ENCODE measurements around the gene ZCCHC24.

ZCCHC24 gene

DNA sequence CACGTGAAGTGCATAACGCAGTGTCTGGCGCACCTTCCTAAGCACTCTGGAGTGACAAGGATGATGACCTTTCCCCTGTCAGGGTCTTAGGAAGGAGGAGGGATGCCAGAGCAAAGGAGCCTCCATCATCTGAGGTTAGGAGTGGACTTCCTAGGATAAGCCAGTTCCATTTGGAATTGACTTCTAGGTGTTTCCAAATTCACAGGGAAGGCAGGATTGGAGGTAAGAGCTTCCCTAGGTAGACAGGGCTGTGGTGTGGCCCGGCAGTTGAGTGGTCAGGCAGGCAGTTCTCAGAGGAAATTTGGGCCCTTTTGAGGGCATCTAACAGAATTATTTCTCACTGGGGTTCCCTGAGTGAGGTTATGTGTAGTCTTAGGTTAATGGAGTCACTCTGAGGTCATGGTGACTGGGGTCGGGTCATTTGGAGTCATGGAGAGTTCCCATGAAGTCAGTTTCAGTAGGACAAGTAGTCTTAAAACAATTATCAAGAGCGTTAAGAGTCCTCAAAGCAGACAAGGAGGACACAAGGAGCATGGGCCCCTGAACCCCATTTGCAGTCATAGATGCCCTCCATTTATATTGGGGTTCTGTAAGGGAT, 89.9 kb downstream of the ZCCHC24 start:
- DNase-seq = no peak

GRCh38 chr10:79354615-79355014, 90.8 kb downstream of the ZCCHC24 start:
- no peak for DNase-seq

- no peak for DNase-seq
Measured at GRCh38 chr10:79354141-79354540, 91.3 kb downstream of the ZCCHC24 start.

DNA sequence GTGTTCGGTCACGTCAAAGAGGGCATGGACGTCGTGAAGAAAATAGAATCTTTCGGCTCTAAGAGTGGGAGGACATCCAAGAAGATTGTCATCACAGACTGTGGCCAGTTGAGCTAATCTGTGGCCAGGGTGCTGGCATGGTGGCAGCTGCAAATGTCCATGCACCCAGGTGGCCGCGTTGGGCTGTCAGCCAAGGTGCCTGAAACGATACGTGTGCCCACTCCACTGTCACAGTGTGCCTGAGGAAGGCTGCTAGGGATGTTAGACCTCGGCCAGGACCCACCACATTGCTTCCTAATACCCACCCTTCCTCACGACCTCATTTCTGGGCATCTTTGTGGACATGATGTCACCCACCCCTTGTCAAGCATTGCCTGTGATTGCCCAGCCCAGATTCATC, 91.7 kb downstream of the ZCCHC24 start:
- DNase-seq = no peak

GRCh38 chr10:79353000-79353406, 92.4 kb downstream of the ZCCHC24 start:
- DNase-seq = no peak

DNA sequence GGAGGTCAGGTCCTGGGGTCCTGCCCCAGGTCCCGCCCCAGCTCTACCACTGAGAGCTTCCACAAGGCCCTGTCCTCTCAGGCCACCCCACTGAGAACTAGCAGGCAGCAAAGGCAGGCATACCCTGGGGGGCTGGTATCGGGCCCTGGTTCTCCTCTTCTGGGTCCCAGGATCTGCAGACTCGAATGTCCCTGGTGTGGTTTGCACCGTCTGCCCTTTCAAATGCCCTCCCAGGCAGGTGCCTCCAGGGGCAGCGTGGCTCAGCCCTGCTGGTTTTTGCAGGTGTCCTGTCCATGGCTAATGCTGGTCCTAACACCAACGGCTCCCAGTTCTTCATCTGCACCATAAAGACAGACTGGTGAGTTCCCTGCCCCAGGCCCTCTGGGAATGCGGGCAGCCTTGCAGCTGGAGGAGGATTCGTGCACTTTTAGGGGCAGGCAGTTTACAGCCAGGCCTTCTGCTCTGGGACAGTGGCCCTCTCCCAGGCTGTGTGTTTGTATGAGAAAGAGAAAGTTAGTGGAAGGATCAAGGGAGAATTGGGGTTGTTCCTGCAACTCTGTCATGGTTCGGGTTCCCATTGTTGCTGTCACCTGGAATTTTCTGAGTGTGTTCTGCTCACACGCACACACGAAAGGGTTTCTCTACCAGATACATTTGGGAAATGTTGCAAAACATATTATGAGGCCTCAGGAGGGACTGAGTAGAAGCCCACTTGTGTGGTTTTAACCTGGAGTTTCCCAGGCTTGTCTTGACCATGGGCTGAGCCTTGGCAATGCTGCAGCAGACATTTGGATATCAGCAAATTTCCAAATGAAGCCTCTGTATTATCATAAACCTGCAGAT, 93.2 kb downstream of the ZCCHC24 start:
- no peak for DNase-seq

- DNase-seq = no peak
Measured at GRCh38 chr10:79351332-79351731, 94.1 kb downstream of the ZCCHC24 start.

DNA sequence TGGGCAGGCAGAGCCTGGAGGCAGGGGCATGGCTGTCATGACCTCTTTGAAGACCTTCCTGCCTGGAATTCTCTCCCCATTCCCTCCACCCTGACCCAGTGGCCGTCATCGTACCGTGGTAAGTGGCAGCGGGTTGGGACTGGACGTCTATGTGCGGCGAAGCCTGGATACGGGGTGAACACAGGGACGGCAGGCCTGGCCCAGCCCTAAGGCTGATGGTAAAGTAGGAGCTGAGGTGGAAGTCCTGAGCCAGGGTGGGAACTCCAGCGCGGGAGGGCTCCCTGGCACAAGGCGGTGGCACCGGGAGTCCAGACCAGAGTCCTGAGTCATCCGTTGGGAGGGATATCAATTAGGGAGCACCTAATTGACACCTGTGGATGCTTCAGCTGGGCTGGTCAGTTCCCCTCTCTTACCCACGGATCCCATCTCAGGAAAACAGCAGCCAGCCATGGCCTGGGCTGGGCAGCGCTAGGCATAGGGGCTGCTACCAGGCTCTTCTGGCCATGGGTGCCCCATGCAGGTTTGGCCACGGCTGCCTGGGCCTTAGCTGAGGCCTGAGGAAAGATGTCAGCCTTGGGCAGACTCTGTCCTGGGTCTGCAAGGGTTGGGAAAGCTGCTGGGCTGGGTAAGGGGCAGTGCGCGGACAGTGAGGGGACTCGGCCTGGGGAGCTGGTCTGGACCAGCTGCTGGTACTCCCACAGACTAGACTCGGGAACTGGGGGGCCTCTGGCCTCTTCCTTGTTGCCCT, 94.8 kb downstream of the ZCCHC24 start:
- no peak for DNase-seq

- no peak for DNase-seq
Measured at GRCh38 chr10:79349766-79350406, 95.5 kb downstream of the ZCCHC24 start.

DNA sequence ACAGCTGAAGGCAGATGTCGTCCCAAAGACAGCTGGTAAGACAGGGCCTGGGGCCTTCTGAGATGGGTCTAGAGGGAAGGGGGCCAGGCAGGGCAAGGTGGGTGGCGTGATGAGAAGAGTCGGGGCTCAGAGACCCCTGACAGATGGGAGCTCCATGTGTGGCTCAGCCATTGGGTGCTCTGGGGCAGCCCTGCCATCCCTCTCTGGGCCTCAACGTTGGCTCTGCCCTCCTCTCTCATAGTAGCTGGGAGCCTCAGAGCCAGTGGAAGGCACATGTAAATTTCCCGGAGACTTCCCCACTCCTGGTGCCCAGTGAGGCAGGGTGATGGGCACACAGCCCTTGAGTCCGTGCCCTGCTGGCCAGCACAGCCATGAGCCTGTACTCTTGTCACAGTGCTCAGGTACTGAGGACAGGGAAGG, 96.3 kb downstream of the ZCCHC24 start:
- no peak for DNase-seq

- DNase-seq = no peak
Measured at GRCh38 chr10:79348640-79348988, 96.8 kb downstream of the ZCCHC24 start.

- peak; percentile 82 for DNase-seq
Measured at GRCh38 chr10:79347894-79348639, 97.4 kb downstream of the ZCCHC24 start.

GRCh38 chr10:79347226-79347893, 98.1 kb downstream of the ZCCHC24 start, which contains the start of gene PPIF:
Gene PPIF (plus strand): TSS chr10:79347469. CDS start chr10:79347549, 80 bp downstream.
- DNase-seq = peak; percentile 93

- DNase-seq = no peak
Measured at GRCh38 chr10:79346388-79347225, 98.8 kb downstream of the ZCCHC24 start.

DNA sequence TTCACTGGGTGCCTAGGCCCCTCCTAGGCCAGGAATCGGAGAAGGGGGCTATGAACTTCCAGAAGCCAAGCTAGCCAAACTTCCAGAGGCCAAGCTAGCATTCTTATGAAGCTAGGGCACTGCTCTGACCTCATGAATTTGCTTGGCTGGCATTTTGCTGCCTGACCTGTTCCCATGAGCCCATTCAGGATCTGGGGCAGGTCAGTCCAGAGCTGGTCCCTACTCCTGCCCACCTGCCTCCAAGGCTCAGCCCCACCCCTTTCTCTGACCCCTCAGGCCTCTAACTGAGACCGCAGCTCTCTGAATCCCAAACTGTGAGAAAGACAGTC, 99.4 kb downstream of the ZCCHC24 start:
- DNase-seq = no peak

GRCh38 chr10:79345241-79346011, 100.0 kb downstream of the ZCCHC24 start:
- no peak for DNase-seq

DNA sequence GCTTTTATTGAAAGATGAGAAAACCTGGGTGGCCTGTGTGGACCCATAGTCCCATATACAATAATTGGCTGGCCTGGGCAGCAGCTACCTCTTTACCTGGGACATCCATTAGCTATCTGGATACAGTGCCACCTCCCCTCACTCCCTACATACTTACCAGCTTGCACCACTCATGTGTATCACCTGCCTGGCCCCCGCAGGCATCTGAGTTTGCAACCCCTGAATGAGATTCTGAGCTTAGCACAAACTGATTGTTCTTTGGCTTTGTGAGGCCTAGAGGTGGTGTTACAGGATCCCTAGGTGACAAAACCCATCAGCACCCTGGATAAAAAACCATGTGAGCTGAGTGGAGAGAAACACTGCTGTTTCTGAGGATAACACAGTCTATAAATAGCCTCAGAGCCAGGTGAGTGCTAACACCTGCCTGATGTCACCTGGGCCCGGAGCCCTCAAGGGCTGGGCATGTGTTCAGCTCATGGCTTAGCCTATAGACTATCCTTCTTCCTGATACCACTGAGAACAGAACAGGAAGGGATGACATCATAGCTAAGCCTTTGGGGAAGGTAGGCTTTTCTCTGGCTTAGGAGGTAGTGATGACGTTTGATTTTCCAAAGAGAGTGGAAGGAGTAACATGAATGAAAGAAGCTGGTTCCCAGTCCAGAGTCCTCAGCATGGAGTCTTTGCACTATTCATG, 100.8 kb downstream of the ZCCHC24 start:
- no peak for DNase-seq

DNA sequence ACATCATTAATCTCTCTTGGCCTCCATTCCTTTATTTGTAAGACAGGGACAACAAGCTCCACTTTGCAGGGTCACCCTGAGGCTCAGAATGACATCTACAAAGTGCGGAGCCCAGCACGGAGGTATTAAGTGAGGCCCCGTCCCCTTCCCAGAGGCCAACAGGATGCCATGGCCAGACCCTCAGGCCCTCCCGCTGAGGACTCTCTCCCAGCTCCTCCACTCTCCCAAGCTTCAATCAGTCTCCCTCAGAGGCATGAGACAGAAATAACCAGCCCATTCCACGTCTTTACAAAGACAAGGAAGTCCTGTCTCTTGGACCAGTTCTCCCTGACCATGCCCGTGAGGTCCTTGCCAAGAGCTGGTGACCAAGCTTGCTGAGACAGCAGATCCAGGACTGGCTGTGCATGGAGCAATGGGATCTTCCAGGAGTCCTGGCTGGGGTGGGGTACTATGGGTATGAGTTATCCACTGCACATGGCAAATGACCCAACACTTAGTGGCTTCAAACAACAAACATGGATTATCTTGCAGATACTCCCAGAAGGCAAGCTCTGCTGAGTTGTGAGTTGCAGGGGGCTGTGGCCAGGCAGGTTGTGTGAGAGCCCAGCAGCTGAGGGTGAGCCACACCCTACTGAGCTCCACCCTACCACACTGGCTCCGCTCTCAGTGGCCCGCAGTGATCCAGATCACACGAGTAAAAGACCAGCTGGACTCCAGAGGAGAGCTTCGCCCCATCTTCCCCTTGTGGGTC, 102.4 kb downstream of the ZCCHC24 start:
- DNase-seq = no peak

- no peak for DNase-seq
Measured at GRCh38 chr10:79342295-79342761, 103.1 kb downstream of the ZCCHC24 start.

Measured in CD4-positive, alpha-beta T cell treated with Interleukin-17A for 1 hour (primary cell).